ENCODE measurements around the gene FURIN.
"Not testable (repeated sequence)": the region's sequence is repeated elsewhere in the genome, so short reads cannot be mapped to it uniquely, and the experiment has no call there.

FURIN gene

DNA sequence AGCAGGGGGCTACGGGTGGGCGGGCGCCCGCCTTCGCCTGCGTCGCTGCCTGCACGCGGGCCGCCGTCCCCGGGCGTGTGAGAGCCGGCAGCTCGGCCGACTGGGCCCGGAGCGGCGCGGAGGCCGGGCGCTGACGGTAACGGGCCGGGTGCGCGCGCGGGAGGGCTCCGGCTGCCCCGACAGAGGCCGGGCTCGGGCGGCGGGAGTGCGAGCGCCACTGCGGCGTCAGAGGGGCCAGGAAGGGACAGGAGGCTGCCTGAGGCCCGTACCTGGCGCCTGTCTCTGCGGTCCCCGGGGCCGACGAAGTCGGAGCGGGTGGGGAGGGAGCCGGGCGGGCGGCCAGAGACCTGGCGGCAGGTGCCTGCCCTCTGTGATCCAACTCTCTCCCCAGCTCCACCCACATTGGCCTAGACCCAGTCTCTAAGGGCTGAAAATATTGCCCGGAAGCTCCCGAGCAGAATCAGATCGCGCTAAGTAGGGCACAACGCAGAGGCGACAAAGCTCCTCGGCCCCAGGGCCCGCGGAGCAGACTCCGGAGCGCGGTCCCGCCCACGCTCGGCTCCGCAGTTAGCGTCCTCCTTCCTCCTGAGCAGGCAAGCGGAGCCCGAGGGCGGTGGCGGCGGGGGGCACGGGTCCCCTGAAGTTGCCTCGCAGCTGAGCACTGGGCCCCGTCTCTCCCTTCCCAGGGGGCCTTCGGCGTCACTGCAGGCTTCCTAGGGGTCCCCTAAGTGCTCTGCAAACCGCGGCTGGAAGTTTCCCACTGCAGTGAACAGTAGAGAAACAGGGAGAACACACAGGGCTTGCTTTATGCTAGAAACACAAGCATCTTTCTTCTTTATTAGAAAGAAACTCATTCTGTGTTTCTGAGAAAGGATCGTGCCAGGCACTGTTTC, 34.7 kb downstream of the FURIN start, which contains the start of gene MAN2A2:
MAN2A2 (plus strand) TSS at position 463 of the 893 bp plus-strand sequence. CDS start 906 bp downstream, outside the sequence.
- peak; percentile 76 for DNase-seq (ENCODE audit: low read depth)

DNA sequence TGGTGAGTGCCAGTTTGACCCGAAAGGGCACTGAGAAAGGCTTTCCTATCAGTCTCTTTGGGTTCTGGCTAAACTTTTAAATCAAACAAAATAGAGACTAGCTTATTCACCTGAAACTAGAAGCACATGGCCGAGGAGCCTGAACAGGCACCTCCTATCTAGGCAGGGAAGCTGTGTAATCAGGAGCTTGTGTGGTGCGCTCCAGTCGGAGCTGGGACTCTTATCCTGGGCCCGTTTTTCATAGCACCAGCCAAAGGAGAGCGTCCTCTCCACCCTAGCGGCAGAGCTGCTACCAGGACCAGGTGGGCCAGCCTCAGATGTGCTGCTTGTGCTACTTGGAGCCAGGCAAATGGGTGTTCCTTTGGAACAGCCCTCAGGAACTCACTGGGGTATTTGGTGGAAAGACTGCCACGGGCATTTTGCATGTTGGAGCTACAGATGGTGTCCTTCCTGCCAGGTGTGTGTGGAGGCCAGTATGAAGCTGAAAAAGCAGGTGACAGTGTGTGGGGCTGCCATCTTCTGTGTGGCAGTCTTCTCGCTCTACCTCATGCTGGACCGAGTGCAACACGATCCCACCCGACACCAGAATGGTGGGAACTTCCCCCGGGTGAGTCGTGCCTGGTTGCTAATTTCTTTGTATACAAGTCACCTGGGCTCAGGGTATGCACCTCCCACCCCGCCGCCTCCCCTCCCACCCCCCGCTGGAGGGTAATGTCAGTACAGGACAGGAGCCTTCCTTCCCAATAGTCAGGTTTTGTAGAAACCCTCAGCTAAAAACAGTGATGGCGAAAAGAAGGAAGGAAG, 35.5 kb downstream of the FURIN start:
- no peak for DNase-seq (ENCODE audit: low read depth)

DNA sequence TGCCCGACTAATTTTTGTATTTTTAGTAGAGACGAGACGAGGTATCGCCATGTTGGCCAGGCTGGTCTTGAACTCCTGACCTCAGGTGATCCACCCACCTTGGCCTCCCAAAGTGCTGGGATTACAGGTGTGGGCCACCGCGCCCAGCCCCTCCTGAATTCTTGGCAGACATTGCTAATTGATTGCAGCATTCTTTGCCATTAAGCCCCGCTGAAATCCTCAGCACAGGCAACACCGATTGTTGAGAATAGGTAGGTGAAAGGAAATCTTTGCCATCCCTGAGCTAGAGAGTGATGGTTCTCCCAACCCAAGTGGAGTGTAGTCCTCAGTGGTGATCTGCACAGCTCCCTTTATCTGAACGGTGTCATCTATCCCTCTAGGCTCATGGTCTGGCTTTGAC, 36.4 kb downstream of the FURIN start:
- DNase-seq (ENCODE audit: low read depth) = no peak

DNA sequence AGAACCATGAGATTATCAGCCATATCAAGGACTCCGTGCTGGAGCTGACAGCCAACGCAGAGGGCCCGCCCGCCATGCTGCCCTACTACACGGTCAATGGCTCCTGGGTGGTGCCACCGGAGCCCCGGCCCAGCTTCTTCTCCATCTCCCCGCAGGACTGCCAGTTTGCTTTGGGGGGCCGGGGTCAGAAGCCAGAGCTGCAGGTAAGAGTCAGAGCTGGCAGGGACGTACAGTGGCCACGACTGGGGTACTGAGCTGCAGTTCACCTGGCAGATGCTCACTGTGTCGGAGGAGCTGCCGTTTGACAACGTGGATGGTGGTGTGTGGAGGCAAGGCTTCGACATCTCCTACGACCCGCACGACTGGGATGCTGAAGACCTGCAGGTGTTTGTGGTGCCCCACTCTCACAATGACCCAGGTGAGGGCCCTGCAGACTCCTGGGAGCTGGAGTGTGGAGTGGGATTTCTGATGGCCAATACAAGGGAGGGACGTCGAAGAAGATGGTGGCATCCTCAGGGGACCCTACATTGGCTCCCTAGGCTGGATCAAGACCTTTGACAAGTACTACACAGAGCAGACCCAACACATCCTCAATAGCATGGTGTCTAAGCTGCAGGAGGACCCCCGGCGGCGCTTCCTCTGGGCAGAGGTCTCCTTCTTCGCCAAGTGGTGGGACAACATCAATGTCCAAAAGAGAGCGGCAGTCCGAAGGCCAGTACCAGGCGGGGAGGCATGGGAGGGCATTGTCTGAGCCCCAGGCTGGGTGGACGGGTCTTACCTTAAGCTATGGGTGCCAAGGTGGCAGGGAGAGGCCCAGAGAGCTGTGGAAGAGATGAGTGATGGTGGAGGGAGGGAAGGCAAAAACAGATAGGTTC, 37.2 kb downstream of the FURIN start:
- DNase-seq (ENCODE audit: low read depth) = no peak

DNA sequence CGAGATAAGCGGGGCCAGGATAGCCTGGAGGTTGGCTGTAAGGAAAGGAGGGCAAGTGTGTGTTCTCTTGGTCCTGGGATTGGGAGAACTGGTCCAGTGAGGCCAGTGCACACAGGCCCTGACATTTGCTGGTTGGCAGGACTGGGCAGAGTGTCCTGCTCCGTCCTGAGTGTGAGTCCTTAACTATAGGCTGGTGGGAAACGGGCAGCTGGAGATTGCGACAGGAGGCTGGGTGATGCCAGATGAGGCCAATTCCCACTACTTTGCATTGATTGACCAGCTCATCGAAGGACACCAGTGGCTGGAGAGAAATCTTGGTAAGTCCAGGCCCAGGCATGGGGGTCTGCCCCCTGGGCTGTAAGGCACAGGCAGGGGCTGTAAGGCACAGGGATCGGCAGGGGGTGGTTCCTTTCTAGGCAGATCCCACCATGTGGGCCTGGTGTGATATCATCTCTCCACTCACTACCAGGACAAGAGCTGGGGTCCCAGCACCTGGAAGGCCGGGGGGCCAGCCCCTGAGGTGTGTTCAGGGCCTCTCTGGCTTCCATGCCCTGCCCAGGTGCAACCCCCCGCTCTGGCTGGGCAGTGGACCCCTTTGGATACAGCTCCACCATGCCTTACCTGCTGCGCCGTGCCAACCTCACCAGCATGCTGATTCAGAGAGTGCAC, 37.9 kb downstream of the FURIN start:
- DNase-seq (ENCODE audit: low read depth) = no peak

DNA sequence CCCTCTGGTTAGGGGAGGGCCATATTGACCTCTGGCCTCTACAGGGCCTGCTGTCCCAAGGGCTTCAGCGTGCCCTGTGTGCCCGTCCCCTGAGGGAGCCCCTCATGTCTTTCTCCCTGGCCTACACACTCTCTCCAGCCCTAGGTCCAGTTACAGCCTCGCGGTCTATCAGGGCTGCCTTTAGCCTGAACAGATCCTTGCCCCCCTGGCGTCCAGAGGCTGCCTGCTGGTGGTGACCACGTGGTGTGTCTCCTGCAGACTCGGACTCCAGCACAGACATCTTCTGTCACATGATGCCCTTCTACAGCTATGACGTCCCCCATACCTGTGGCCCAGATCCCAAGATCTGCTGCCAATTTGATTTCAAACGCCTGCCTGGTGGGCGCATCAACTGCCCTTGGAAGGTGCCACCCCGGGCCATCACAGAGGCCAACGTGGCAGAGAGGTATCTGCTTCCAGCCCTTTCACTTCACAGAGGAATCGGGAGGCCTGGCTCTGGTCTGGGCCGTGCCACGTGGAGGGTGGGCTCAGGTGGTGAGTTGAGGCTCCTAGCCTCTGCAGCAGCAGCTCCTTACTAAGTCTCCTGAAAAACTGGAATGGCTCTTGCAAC, 38.8 kb downstream of the FURIN start:
- no peak for DNase-seq (ENCODE audit: low read depth)

DNA sequence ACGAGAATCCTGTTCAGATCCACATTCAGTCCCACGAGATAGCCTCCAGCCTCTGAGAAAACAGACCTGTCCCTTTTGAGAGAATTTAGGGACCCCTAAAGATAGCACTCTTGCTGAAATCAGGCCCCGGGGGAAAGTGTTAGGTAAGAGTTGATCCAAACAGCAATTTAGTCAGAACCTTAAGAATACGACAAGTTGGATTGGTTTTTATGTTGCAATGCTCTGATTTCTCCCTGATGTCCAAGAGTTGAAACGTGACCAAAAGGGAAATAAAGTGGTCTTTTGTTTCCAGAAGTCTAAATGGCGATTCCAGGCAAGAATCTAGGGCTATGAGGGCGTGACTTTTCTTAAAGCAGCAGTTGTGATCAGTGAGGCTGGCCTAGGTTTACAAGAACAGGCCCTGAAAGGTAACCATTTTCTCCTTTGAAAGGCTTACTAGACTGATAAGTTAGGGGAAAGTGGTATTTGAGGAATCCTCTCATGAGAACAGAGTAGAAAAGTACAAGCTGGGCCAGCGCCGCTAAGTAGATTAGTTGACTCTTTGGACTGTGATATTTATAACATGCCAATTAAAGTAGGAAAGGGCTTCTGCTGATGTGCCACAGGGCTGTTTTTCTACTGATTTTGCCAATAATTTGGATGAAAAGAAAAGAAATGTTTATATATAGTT, 39.6 kb downstream of the FURIN start:
- no peak for DNase-seq (ENCODE audit: low read depth)

DNA sequence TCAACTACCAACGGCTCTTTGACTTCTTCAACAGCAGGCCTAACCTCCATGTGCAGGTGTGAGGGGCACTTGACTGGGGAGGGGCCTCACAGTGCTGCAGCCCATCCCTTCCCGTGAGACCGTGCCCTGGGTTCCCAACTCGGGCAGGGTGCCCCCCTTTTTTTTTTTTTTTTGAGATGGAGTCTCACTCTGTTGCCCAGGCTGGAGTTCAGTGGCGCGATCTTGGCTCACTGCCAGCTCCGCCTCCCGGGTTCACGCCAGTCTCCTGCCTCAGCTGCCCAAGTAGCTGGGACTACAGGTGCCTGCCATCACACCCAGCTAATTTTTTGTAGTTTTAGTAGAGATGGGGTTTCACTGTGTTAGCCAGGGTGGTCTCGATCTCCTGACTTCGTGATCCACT, 41.1 kb downstream of the FURIN start:
- not testable (repeated sequence) for DNase-seq (ENCODE audit: low read depth)

DNA sequence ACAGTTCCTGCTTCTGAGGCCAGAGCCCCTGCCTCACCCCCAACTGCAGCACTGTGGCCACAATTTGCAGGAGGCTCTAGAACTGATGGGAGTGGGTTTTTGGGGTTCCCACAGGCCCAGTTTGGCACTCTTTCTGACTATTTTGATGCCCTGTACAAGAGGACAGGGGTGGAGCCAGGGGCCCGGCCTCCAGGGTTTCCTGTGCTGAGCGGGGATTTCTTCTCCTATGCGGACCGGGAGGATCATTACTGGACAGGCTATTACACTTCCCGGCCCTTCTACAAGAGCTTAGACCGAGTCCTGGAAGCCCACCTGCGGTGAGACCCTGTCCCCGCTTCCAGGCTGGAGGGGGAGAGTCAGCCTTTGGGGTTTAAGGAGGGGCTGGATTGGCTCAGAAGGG, 41.6 kb downstream of the FURIN start:
- DNase-seq (ENCODE audit: low read depth) = no peak

DNA sequence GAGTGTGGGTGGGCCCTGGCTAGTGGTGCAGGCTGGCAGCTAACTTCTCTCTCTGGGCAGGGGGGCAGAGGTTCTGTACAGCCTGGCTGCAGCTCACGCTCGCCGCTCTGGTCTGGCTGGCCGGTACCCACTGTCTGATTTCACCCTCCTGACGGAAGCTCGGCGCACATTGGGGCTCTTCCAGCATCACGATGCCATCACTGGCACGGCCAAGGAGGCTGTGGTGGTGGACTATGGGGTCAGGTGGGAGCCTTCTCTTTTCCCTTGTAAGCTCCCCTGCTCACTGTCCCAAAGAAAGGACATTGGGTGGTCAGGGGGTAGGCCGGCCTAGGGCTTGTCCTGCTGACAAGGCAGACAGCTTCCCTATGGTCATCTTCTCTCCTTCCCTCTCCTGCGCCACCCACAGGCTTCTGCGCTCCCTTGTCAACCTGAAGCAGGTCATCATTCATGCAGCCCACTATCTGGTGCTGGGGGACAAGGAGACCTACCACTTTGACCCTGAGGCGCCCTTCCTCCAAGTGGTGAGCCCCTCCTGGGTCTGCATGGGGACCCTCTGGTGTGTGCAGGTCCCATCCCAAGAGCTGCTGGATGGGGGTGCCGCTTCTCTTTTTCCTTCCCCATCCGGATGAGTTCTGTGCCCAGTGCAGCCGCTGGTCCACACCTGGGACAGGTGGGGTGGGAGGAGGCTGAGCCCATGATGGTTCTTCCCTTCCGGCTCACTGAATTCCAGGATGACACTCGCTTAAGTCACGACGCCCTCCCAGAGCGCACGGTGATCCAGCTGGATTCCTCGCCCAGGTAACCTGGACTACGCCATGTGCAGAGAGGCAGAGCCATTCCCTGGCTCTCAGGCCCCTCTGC, 42.3 kb downstream of the FURIN start:
- no peak for DNase-seq (ENCODE audit: low read depth)

DNA sequence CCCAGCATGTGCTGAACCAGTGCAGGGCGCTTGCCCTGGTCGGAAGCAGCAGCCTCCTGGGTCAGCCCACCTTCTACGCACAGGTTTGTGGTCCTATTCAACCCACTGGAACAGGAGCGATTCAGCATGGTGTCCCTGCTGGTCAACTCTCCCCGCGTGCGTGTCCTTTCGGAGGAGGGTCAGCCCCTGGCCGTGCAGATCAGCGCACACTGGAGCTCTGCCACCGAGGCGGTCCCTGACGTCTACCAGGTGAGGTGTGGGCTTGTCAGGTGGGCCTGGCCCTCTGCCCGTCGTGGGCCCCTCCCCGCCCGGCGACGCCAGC, 42.9 kb downstream of the FURIN start:
- no peak for DNase-seq (ENCODE audit: low read depth)

DNA sequence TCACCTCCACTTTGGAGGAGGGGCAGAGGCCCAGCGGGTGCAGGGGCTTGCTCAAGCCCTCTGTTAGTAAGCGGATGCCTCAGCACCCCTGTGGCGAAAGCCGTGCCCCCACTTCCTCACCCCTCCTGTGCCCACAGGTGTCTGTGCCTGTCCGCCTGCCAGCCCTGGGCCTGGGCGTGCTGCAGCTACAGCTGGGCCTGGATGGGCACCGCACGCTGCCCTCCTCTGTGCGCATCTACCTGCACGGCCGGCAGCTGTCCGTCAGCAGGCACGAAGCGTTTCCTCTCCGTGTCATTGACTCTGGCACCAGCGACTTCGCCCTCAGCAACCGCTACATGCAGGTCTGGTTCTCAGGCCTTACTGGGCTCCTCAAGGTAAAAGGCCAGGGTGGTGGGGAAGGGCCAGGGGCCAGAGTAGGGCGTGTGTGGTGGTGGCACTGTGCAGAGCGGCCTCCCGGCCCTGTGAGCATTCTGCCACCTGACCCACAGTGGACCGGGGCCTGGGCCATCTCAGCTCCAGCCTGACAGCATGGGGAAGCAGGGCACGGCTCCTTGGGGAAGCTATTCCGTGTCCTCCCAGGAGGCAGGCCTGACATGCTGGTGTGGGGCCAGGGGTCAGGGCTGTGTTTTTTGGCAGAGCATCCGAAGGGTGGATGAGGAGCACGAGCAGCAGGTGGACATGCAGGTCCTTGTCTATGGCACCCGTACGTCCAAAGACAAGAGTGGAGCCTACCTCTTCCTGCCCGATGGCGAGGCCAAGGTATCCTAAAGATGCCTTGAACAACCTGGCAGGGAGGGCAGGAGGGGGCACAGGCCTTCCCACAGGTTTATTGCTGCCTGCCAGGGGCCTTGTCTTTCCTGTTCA, 43.8 kb downstream of the FURIN start:
- no peak for DNase-seq (ENCODE audit: low read depth)

DNA sequence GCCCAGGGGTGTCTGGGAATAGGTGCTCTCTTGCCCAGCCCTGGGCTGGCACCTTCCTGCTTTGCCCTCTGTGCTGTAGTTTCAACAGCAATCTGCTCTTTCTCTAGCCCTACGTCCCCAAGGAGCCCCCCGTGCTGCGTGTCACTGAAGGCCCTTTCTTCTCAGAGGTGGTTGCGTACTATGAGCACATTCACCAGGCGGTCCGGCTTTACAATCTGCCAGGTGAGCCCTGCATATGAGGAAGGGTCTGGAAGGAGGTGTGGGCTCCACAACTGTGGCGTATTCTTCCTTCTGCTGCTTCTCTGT, 44.3 kb downstream of the FURIN start:
- no peak for DNase-seq (ENCODE audit: low read depth)

DNA sequence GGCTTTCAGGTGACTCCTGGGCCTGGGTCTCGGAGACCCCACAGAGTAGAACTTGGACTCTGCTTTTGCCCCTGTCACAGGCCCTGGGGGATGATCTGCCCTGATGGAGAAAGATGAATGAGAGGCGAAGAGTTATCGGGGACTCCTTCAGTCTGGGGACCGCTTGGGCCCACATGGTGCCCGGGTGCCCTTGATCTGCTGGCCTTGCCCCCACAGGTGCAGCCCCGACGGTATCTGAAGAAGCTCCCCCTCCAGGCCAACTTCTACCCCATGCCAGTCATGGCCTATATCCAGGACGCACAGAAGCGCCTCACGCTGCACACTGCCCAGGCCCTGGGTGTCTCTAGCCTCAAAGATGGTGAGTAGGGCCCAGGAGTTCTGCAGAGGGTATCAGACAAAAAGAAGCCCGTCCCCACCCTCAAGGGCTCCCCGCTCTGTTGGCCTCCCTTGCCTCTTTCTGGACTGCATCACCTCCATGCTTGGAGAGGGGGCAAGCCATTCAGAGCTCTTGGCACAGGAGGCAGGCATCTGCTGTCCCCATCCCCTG, 45.1 kb downstream of the FURIN start:
- DNase-seq (ENCODE audit: low read depth) = no peak

DNA sequence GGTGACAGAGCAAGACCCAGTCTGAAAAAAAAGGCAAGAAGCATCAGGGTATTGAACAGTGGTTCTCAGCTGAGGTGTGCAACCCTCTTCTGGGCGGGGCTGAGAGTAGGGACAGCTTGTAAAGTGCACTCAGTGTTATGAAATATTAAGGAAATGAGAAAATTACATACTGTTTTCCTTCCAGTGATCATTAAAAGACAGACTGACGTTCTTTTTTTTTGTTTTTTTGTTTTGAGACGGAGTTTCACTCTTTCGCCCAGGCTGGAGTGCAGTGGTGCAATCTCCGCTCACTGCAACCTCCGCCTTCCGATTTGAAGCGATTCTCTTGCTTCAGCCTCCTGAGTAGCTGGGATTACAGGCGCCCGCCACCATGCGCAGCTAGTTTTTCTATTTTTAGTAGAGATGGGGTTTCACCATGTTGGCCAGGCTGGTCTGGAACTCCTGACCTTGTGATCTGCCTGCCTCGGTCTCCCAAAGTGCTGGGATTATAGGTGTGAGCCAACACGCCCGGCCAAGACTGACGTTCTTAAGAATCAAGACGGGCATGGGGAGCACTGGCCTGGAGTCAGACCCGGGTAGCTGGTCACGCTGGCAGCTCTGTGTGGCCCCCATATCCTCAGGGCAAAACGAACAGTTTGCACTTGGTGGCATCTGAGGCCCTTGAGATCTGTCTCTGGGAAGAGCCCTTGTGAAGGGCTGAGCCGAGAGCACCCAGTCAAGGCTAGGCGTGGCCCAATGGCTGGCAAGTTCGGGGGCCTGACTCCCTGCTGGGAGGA, 46.1 kb downstream of the FURIN start:
- DNase-seq (ENCODE audit: low read depth) = no peak

DNA sequence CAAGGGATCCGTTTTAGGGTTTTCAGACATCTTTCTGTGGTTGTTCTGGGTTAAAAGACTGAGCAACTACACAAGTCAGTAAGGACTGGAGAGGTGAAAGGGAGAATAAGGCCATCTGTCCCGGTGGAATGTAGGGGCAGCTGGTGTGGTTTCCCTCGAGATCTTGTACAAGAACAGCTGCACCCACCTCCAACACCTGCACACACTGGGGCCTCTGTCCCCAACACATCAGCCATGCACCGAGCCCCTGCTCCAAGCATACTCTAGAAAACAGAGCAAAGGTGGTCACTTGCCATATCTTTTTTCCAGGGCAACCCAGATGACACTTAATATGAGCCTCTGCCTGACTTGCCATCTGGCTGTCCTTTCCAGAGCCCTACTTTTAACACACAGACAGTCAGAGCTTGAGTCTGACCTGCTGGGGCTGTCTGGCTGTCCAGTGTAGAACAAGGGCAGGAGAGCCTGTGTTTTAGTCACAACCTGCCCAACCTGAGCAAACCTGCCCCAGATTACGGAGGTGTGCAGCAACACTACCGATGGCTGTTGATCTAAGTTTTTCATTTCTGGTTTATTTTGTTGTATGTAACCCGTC, 46.9 kb downstream of the FURIN start:
- no peak for DNase-seq (ENCODE audit: low read depth)

DNA sequence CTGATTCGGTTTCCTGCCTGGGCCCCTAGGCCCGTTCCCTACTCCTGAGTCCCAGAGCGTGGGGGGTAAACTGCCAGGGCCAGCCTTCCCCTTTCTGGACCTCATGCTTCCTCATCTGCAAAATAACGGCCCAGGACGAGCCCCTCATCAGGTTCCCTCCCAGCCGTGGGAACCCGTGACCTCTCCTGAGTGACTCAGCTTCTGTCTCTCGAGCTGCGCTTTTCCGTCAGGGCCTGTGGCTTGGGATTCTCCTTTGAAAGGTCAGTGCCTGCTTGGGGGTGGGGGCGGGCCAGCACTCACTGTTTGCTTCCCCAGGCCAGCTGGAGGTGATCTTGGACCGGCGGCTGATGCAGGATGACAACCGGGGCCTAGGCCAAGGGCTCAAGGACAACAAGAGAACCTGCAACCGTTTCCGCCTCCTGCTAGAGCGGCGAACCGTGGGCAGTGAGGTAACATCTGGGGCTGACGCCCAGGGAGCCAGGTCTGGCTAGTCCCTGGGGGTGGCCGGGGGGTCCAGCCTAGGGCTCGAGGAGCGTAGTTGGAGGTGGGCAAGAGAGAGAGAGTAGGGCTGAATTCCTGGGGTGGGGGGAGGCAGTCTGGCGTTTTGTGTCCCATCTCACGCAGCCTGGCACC, 47.5 kb downstream of the FURIN start:
- DNase-seq (ENCODE audit: low read depth) = no peak

All from stimulated activated CD4-positive, alpha-beta T cell treated with anti-CD3 and anti-CD28 coated beads, Interleukin-2, amount 100 ng/mL, for 4 hours (primary cell).